ENCODE results near the gene IPO13. TPM values are rescaled to one million over a fixed set of nuclear protein-coding genes. Genes with fewer than 3 reads are reported as not detected.

Gene IPO13
- total RNA-seq, 2 experiments from 2014 or later = 6.3 to 7.4 TPM

DNA sequence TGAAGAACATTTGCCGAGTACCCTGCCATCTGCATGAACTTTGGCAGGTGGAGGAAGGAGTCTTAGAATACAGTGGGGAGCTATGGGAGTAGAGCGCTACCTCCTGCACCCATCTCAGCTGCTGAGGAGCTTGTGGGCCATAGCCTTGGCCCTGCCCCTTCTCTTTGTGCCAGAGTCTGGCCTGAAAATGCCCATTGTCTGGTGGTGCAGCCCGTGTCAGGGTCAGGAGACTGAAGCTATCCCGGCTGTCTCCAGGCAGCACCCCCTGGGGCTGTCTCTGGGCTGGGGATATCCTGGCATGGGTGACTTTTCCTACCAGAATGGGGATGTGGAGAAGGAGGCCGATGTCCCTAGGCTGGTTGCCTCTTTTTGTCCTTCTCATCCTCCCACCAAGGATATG, 7.3 kb downstream of the IPO13 start:
- no peak overlapping the region for H3K27ac ChIP-seq (ENCODE audit: low read depth in 1 of 2, low read length in 2 of 2)
- TF ChIP-seq, protein P1, sequence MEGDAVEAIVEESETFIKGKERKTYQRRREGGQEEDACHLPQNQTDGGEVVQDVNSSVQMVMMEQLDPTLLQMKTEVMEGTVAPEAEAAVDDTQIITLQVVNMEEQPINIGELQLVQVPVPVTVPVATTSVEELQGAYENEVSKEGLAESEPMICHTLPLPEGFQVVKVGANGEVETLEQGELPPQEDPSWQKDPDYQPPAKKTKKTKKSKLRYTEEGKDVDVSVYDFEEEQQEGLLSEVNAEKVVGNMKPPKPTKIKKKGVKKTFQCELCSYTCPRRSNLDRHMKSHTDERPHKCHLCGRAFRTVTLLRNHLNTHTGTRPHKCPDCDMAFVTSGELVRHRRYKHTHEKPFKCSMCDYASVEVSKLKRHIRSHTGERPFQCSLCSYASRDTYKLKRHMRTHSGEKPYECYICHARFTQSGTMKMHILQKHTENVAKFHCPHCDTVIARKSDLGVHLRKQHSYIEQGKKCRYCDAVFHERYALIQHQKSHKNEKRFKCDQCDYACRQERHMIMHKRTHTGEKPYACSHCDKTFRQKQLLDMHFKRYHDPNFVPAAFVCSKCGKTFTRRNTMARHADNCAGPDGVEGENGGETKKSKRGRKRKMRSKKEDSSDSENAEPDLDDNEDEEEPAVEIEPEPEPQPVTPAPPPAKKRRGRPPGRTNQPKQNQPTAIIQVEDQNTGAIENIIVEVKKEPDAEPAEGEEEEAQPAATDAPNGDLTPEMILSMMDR (IDR thresholded peaks at IDR 0.05) = no peak
- H3K4me1 ChIP-seq (ENCODE audit: insufficient read depth, low read length) = no peaks in the 10 kb centered on the region
- H3K9me3 Mint-ChIP-seq = no peaks in the 10 kb centered on the region
- ATAC-seq (ENCODE audit: poor library complexity) (no peak), DNase-seq (no peak)
- ChIA-PET POLR2A (no interaction called here), CTCF (no interaction called here)
- H3K36me3 Mint-ChIP-seq (ENCODE audit: low read depth) = peaks cover 31% of the 10 kb centered on the region
- no peaks in the 10 kb centered on the region for H3K27me3 ChIP-seq (ENCODE audit: control insufficient read depth in 1 of 2, insufficient read depth in 2 of 2, low read length in 2 of 2)
- peaks cover 22% of the 10 kb centered on the region for H3K4me1 Mint-ChIP-seq (ENCODE audit: low read depth)
- intact Hi-C loops (cut with DNase I, micrococcal nuclease) = no loop called here
- no peak overlapping the region for H3K4me3 Mint-ChIP-seq
- no peaks in the 10 kb centered on the region for H3K9me3 ChIP-seq (ENCODE audit: control insufficient read depth in 1 of 2, insufficient read depth in 1 of 2, low read length in 2 of 2)
- H3K36me3 ChIP-seq (ENCODE audit: insufficient read depth, low read length) = peaks cover 35% of the 10 kb centered on the region
- no peak overlapping the region for H3K27ac Mint-ChIP-seq
- H3K4me3 ChIP-seq (ENCODE audit: low read length) = no peak overlapping the region
- no peaks in the 10 kb centered on the region for H3K27me3 Mint-ChIP-seq

DNA sequence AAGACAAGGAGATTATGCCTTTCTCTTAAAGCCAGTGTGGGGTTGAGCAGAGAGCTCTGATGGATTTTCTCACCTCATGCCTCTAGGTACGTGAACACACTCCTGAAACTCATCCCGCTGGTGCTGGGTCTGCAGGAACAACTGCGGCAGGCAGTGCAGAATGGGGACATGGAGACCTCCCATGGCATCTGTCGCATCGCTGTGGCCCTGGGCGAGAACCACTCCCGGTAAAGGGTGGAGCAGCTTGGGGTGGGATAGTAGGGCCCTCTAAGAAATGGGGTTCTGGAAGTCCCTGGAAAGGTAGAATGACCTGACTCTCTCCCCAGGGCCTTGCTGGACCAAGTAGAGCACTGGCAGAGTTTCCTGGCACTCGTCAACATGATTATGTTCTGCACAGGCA, 9.5 kb downstream of the IPO13 start:
- DNase-seq (no peak), ATAC-seq (ENCODE audit: poor library complexity) (no peak)
- intact Hi-C loops (cut with DNase I, micrococcal nuclease) = no loop called here
- H3K4me1 ChIP-seq (ENCODE audit: insufficient read depth, low read length) = no peaks in the 10 kb centered on the region
- Mint-ChIP-seq H3K27me3 (no peaks in the 10 kb centered on the region), H3K4me3 (no peak overlapping the region), H3K4me1 (ENCODE audit: low read depth) (peaks cover 3% of the 10 kb centered on the region), H3K9me3 (no peaks in the 10 kb centered on the region), H3K27ac (no peak overlapping the region), H3K36me3 (ENCODE audit: low read depth) (peaks cover 33% of the 10 kb centered on the region)
- H3K27me3 ChIP-seq (ENCODE audit: control insufficient read depth in 1 of 2, insufficient read depth in 2 of 2, low read length in 2 of 2) = no peaks in the 10 kb centered on the region
- no peak overlapping the region for H3K27ac ChIP-seq (ENCODE audit: low read depth in 1 of 2, low read length in 2 of 2)
- peaks cover 35% of the 10 kb centered on the region for H3K36me3 ChIP-seq (ENCODE audit: insufficient read depth, low read length)
- no peaks in the 10 kb centered on the region for H3K9me3 ChIP-seq (ENCODE audit: control insufficient read depth in 1 of 2, insufficient read depth in 1 of 2, low read length in 2 of 2)
- ChIA-PET CTCF (no interaction called here), POLR2A (no interaction called here)
- no peak overlapping the region for H3K4me3 ChIP-seq (ENCODE audit: low read length)
- TF ChIP-seq, protein P1 (IDR thresholded peaks at IDR 0.05) = no peak

DNA sequence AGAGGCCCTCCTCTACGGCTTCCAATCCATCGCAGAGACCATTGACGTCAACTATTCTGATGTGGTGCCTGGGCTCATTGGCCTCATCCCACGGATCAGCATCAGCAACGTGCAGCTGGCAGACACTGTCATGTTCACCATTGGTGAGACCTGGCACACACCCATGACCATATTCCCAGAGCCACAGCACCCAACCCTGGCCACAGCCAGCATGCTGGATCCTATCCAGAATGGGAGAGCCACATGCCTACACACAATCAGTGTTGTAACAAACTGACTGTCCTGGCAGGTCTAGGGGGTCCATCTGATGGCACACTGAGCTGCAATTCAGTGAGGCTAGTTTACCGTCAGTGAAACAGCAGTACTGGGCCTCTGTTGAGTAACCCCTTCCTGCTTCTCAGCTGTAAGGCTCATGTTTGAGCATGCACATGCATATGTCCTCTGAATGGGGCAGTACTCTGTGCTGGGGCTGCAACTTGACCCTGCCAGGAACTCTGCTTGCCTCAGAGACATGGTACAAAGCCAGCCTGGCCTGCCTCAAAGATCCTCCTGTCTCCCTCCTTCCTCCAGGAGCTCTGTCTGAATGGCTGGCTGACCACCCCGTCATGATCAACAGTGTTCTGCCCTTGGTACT, 10.8 kb downstream of the IPO13 start:
- no peak for DNase-seq
- H3K4me3 Mint-ChIP-seq = no peak overlapping the region

More for the DNA sequence above, 10.8 kb downstream of the IPO13 start:
- no peak overlapping the region for H3K4me3 ChIP-seq (ENCODE audit: low read length)
- CTCF ChIA-PET = no interaction called here
- H3K9me3 ChIP-seq (ENCODE audit: control insufficient read depth in 1 of 2, insufficient read depth in 1 of 2, low read length in 2 of 2) = no peaks in the 10 kb centered on the region
- peaks cover 43% of the 10 kb centered on the region for H3K36me3 ChIP-seq (ENCODE audit: insufficient read depth, low read length)
- no peak overlapping the region for H3K27ac ChIP-seq (ENCODE audit: low read depth in 1 of 2, low read length in 2 of 2)
- POLR2A ChIA-PET = no interaction called here
- no peak for ATAC-seq (ENCODE audit: poor library complexity)
- no peak overlapping the region for H3K27ac Mint-ChIP-seq
- TF ChIP-seq, protein P1 (IDR thresholded peaks at IDR 0.05) = no peak
- H3K4me1 ChIP-seq (ENCODE audit: insufficient read depth, low read length) = no peaks in the 10 kb centered on the region
- intact Hi-C loops (cut with DNase I, micrococcal nuclease) = no loop called here
- no peaks in the 10 kb centered on the region for H3K9me3 Mint-ChIP-seq
- H3K4me1 Mint-ChIP-seq (ENCODE audit: low read depth) = no peaks in the 10 kb centered on the region
- no peaks in the 10 kb centered on the region for H3K27me3 Mint-ChIP-seq
- no peaks in the 10 kb centered on the region for H3K27me3 ChIP-seq (ENCODE audit: control insufficient read depth in 1 of 2, insufficient read depth in 2 of 2, low read length in 2 of 2)
- H3K36me3 Mint-ChIP-seq (ENCODE audit: low read depth) = peaks cover 40% of the 10 kb centered on the region

Measured in CD4-positive, alpha-beta T cell (primary cell).